Measurements from ENCODE around the gene PDCD5. TPM values are rescaled to one million over a fixed set of nuclear protein-coding genes. Genes with fewer than 3 reads are reported as not detected.
"Not testable (repeated sequence)": the region's sequence is repeated elsewhere in the genome, so short reads cannot be mapped to it uniquely, and the experiment has no call there.

PDCD5 gene
- total and polyA plus RNA-seq, 5 donors from 2014 or later, result 35.3 to 201 (median 147) TPM

DNA sequence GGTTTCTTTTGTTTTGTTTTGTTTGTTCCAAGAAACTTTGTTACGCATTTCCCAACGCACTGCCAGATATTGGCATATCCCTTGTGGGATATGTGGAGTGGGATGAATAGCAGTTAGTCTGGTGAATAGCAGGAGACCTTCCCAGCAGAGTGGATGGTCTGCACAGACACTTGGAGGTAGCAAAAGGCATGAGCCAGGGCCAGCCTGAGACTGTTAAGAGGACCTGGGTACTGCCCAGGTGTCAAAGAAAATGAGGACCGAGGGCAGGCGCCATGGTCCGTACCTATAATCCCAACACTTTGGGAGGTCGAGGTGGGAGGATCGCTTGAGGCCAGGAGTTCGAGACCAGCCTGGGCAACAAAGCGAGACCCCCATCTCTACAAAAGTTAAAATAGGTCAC lies 13.5 kb upstream of the PDCD5 start:
- no peaks in the 10 kb centered on the region for H3K4me1 ChIP-seq (ENCODE audit: control insufficient read depth, insufficient read depth, low read length, poor library complexity, severe bottlenecking)
- H3K27me3 Mint-ChIP-seq, result peaks cover 21% of the 10 kb centered on the region
- no peaks in the 10 kb centered on the region for H3K36me3 ChIP-seq (ENCODE audit: control insufficient read depth, insufficient read depth, low read length)
- H3K9me3 ChIP-seq (ENCODE audit: control insufficient read depth in 2 of 2, low read length in 2 of 2), result no peaks in the 10 kb centered on the region
- DNase-seq (no peak), ATAC-seq (ENCODE audit: low read depth in 2 of 2) (no peak)
- peaks cover 6% of the 10 kb centered on the region for H3K27me3 ChIP-seq (ENCODE audit: control insufficient read depth, insufficient read depth, low read length)
- no peak overlapping the region for H3K4me3 ChIP-seq (ENCODE audit: low read depth, low read length)
- H3K4me3 Mint-ChIP-seq, result no peak overlapping the region
- no peak overlapping the region for H3K27ac Mint-ChIP-seq
- H3K36me3 Mint-ChIP-seq, result no peaks in the 10 kb centered on the region
- peaks cover 0 to 2% (median 0%) of the 10 kb centered on the region in 7 donors for H3K9me3 Mint-ChIP-seq
- peaks cover 0 to 7% (median 2%) of the 10 kb centered on the region in 4 donors for H3K4me1 Mint-ChIP-seq
- H3K27ac ChIP-seq (ENCODE audit: insufficient read depth, low read length, poor library complexity, severe bottlenecking), result no peak overlapping the region

DNA sequence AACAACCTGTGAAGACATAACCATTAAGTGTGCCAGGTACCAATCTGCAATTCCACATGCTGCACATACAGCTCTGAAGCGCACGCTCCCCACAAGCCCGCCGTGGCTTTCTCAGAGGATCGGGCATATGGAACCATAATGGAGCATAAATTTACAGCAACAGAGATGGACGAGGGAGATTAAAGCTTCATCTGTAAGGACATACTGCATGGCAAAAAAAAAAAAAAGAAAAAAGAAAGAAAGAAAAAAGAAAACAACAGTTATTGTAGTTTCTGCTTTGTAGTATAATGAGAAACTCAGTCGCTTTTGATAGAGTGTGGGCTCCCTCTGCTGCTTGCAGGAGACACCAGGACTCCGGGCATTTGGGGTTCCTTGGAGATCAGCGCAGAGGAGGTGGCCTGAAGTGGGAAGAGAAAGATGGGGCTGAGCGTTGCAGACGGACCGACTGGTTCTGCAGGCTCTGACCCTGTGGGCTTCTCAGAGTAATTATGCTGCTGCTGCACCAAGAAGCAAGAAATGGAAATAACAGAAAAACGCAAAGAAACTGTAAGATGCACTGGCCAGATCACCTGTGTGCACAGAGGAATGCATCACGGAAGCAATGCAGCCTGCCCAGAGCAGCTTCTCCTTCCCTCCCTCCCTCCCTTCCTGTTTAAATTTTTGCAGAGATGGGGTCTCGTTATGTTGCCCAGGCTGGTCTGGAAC lies 10.8 kb upstream of the PDCD5 start:
- DNase-seq, result peak; percentile 36 to 59 (median 49)
- H3K36me3 ChIP-seq (ENCODE audit: control insufficient read depth, insufficient read depth, low read length), result no peaks in the 10 kb centered on the region
- no peak overlapping the region for H3K4me3 ChIP-seq (ENCODE audit: low read depth, low read length)
- H3K9me3 Mint-ChIP-seq, result peaks cover 0 to 4% (median 0%) of the 10 kb centered on the region in 7 donors
- H3K9me3 ChIP-seq (ENCODE audit: control insufficient read depth in 2 of 2, low read length in 2 of 2), result no peaks in the 10 kb centered on the region
- no peak overlapping the region for H3K27ac Mint-ChIP-seq
- ATAC-seq (ENCODE audit: low read depth in 2 of 2), result peak in 1 of 2 donors; percentile 53
- no peaks in the 10 kb centered on the region for H3K36me3 Mint-ChIP-seq
- peaks cover 9% of the 10 kb centered on the region for H3K27me3 ChIP-seq (ENCODE audit: control insufficient read depth, insufficient read depth, low read length)
- H3K27me3 Mint-ChIP-seq, result peaks cover 33% of the 10 kb centered on the region
- H3K4me1 Mint-ChIP-seq, result peaks cover 0 to 13% (median 9%) of the 10 kb centered on the region in 4 donors
- H3K4me3 Mint-ChIP-seq, result peak overlapping the region in 3 of 4 donors; percentile 19 to 45 (median 44)
- H3K4me1 ChIP-seq (ENCODE audit: control insufficient read depth, insufficient read depth, low read length, poor library complexity, severe bottlenecking), result peaks cover 3% of the 10 kb centered on the region
- no peak overlapping the region for H3K27ac ChIP-seq (ENCODE audit: insufficient read depth, low read length, poor library complexity, severe bottlenecking)

- not testable (repeated sequence) for ATAC-seq (ENCODE audit: low read depth in 2 of 2); H3K4me3 Mint-ChIP-seq; H3K36me3 ChIP-seq (ENCODE audit: control insufficient read depth, insufficient read depth, low read length); H3K27me3 ChIP-seq (ENCODE audit: control insufficient read depth, insufficient read depth, low read length); H3K27ac ChIP-seq (ENCODE audit: insufficient read depth, low read length, poor library complexity, severe bottlenecking); H3K36me3 Mint-ChIP-seq; DNase-seq; H3K9me3 Mint-ChIP-seq; H3K27ac Mint-ChIP-seq; H3K9me3 ChIP-seq (ENCODE audit: control insufficient read depth in 2 of 2, low read length in 2 of 2); H3K4me3 ChIP-seq (ENCODE audit: low read depth, low read length); H3K4me1 ChIP-seq (ENCODE audit: control insufficient read depth, insufficient read depth, low read length, poor library complexity, severe bottlenecking)
- peaks cover 0 to 13% (median 9%) of the 10 kb centered on the region in 4 donors for H3K4me1 Mint-ChIP-seq
- peaks cover 38% of the 10 kb centered on the region for H3K27me3 Mint-ChIP-seq
Measured at GRCh38 chr19:32571471-32572075, 9.4 kb upstream of the PDCD5 start.

DNA sequence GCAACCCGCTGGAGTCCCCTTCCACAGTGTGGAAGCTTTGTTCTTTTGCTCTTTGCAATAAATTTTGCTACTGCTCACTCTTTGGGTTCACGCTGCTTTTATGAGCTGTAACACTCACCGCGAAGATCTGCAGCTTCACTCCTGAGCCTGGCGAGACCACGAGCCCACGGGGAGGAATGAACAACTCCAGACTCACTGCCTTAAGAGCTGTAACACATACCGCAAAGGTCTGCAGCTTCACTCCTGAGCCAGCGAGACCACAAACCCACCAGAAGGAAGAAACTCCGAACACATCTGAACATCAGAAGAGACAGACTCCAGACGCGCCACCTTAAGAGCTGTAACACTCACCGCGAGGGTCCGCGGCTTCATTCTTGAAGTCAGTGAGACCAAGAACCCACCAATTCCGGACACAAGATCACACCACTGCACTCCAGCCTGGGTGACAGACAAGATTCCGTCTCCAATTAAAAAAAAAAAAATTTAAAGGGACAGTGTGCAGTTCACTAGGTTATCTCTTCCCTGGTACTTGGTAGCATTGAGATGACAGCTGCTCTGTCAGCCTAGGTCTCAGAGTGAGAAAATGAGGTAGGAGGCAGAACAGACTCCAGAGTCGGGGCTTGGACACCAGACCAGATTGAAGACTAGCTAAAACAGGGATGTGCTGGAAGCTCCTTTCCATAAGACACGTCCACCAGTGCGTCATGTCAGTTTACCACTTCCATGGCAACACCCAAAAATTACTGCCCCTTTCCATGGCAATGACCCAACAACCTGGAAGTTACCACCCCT lies 8.1 kb upstream of the PDCD5 start:
- Mint-ChIP-seq H3K4me1 (peaks cover 0 to 13% (median 9%) of the 10 kb centered on the region in 4 donors), H3K4me3 (peak overlapping the region; percentile 72 to 88 (median 75)), H3K27me3 (peaks cover 31% of the 10 kb centered on the region), H3K27ac (peak overlapping the region; percentile 67 to 76 (median 68))
- not testable (repeated sequence) for H3K27me3 ChIP-seq (ENCODE audit: control insufficient read depth, insufficient read depth, low read length); DNase-seq; H3K4me1 ChIP-seq (ENCODE audit: control insufficient read depth, insufficient read depth, low read length, poor library complexity, severe bottlenecking); H3K9me3 ChIP-seq (ENCODE audit: control insufficient read depth in 2 of 2, low read length in 2 of 2); H3K36me3 ChIP-seq (ENCODE audit: control insufficient read depth, insufficient read depth, low read length); ATAC-seq (ENCODE audit: low read depth in 2 of 2); H3K27ac ChIP-seq (ENCODE audit: insufficient read depth, low read length, poor library complexity, severe bottlenecking); H3K36me3 Mint-ChIP-seq; H3K9me3 Mint-ChIP-seq
- H3K4me3 ChIP-seq (ENCODE audit: low read depth, low read length), result peak overlapping the region; percentile 7

DNA sequence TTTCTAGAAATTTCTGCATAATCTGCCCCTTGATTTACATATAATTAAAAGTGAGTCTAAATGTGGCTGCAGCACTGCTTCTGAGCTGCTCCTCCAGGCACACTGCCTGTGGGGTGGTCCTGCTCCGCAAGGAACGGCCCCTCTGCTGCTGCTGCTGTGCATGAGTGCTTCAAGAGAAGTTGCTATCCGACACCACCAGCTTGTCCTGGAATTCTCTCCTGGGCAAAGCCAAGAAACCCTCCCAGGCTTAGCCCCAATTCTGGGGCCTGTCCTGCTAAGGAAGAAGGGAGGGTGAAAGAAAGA lies 7.5 kb upstream of the PDCD5 start:
- Histone ChIP-seq H3K4me1 (ENCODE audit: control insufficient read depth, insufficient read depth, low read length, poor library complexity, severe bottlenecking) (peaks cover 3% of the 10 kb centered on the region), H3K4me3 (ENCODE audit: low read depth, low read length) (no peak overlapping the region), H3K27ac (ENCODE audit: insufficient read depth, low read length, poor library complexity, severe bottlenecking) (no peak overlapping the region), H3K27me3 (ENCODE audit: control insufficient read depth, insufficient read depth, low read length) (peaks cover 9% of the 10 kb centered on the region), H3K9me3 (ENCODE audit: control insufficient read depth in 2 of 2, low read length in 2 of 2) (no peaks in the 10 kb centered on the region), H3K36me3 (ENCODE audit: control insufficient read depth, insufficient read depth, low read length) (no peaks in the 10 kb centered on the region)
- DNase-seq (no peak), ATAC-seq (ENCODE audit: low read depth in 2 of 2) (no peak)
- Mint-ChIP-seq H3K4me1 (peaks cover 0 to 13% (median 9%) of the 10 kb centered on the region in 4 donors), H3K36me3 (peaks cover 4% of the 10 kb centered on the region), H3K4me3 (peak overlapping the region in 1 of 4 donors; percentile 16), H3K27ac (peak overlapping the region in 1 of 3 donors; percentile 76), H3K27me3 (peaks cover 31% of the 10 kb centered on the region), H3K9me3 (peaks cover 0 to 4% (median 0%) of the 10 kb centered on the region in 7 donors)

DNA sequence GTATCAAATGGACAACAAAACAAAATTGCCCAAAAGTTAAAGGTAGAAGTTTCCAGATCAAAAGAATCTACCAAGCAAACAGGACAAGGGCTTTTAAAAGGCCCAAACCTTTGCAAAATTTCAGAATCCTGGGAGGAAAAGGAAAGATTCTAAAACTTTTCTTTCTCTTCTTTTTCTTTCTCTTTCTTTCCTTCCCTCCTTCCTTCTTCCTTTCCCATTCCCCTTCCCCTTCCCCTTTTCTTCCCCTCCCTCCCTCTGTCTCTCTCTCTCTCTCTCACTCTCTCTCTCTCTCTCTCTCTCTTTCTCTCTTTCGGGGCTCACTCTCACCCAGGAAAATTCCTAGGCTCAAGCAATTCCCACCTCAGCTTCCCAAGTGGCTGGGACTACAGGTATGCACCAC lies 4.2 kb upstream of the PDCD5 start:
- no peak overlapping the region for H3K27ac ChIP-seq (ENCODE audit: insufficient read depth, low read length, poor library complexity, severe bottlenecking)
- Mint-ChIP-seq H3K9me3 (peaks cover 0 to 2% (median 0%) of the 10 kb centered on the region in 7 donors), H3K36me3 (peaks cover 4% of the 10 kb centered on the region), H3K4me3 (no peak overlapping the region), H3K4me1 (peaks cover 0 to 15% (median 10%) of the 10 kb centered on the region in 4 donors), H3K27ac (no peak overlapping the region), H3K27me3 (peaks cover 21% of the 10 kb centered on the region)
- ATAC-seq (ENCODE audit: low read depth in 2 of 2), result no peak
- DNase-seq, result no peak
- peaks cover 5% of the 10 kb centered on the region for H3K27me3 ChIP-seq (ENCODE audit: control insufficient read depth, insufficient read depth, low read length)
- H3K9me3 ChIP-seq (ENCODE audit: control insufficient read depth in 2 of 2, low read length in 2 of 2), result no peaks in the 10 kb centered on the region
- no peaks in the 10 kb centered on the region for H3K36me3 ChIP-seq (ENCODE audit: control insufficient read depth, insufficient read depth, low read length)
- H3K4me3 ChIP-seq (ENCODE audit: low read depth, low read length), result no peak overlapping the region
- H3K4me1 ChIP-seq (ENCODE audit: control insufficient read depth, insufficient read depth, low read length, poor library complexity, severe bottlenecking), result peaks cover 12% of the 10 kb centered on the region

DNA sequence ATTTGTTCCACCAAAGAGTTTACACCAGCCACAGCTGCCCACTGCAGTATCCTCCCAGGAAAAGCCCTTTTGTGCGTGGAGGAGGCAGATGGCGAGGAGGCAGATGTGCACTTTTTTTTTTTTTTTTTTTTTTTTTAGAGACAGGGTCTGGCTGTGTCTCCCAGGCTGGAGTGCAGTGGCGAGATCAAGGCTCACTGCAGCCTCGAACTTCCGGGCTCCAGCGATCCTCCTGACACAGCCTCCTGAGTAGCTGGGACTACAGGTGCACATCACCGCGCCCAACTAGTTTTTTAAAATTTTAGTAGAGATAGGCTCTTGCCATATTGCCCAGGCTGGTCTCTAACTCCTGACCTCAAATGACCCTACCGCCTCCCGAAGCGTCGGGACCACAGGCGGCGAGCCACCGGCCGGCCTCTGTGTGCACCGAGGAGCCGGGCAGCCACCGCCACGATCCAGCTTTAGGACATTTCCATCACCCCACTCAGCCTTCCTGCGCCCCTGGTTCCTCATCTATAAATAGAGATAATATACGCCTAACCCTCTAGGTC lies 563 bp upstream of the PDCD5 start:
- ATAC-seq (ENCODE audit: low read depth in 2 of 2) (no peak), DNase-seq (no peak)
- H3K4me3 Mint-ChIP-seq, result peak overlapping the region; percentile 92 to 97 (median 96)
- no peaks in the 10 kb centered on the region for H3K9me3 ChIP-seq (ENCODE audit: control insufficient read depth in 2 of 2, low read length in 2 of 2)
- peaks cover 6 to 36% (median 27%) of the 10 kb centered on the region in 4 donors for H3K4me1 Mint-ChIP-seq
- H3K27ac ChIP-seq (ENCODE audit: insufficient read depth, low read length, poor library complexity, severe bottlenecking), result peak overlapping the region; percentile 77
- peaks cover 2% of the 10 kb centered on the region for H3K27me3 ChIP-seq (ENCODE audit: control insufficient read depth, insufficient read depth, low read length)
- H3K9me3 Mint-ChIP-seq, result no peaks in the 10 kb centered on the region
- H3K36me3 Mint-ChIP-seq, result peaks cover 8% of the 10 kb centered on the region
- peaks cover 5% of the 10 kb centered on the region for H3K27me3 Mint-ChIP-seq
- peak overlapping the region; percentile 92 to 96 (median 93) for H3K27ac Mint-ChIP-seq
- H3K4me3 ChIP-seq (ENCODE audit: low read depth, low read length), result peak overlapping the region; percentile 76
- H3K4me1 ChIP-seq (ENCODE audit: control insufficient read depth, insufficient read depth, low read length, poor library complexity, severe bottlenecking), result peaks cover 21% of the 10 kb centered on the region
- peaks cover 9% of the 10 kb centered on the region for H3K36me3 ChIP-seq (ENCODE audit: control insufficient read depth, insufficient read depth, low read length)

All from CD4-positive, CD25-positive, alpha-beta regulatory T cell (primary cell).